Mucosa of descending colon (tissue), 3 donors: ENCODE results near the gene AMZ1. TPM values are rescaled to one million over a fixed set of nuclear protein-coding genes. Genes with fewer than 3 reads are reported as not detected.

ENCODE experiments used
- ATAC-seq: fragments of 200-7000 bp; cut with Tn5 transposase; one replicate; pipeline ENCODE4 v1.9.1; 2020; ENCODE audit warnings: mild to moderate bottlenecking, moderate library complexity
- DNase-seq, 3 donors: peaks; one replicate each; pipeline ENCODE4 v3.0.0-alpha.2; 2020
- H3K36me3 ChIP-seq: fragments of 200-600 bp; one replicate; pipeline ENCODE4 v1.8.0; 2021; ENCODE audit warnings: low read depth, mild to moderate bottlenecking
- H3K4me1 ChIP-seq: fragments of 200-600 bp; one replicate; pipeline ENCODE4 v1.8.0; 2021; ENCODE audit warnings: low read depth, mild to moderate bottlenecking
- H3K4me3 ChIP-seq: fragments of 200-600 bp; one replicate; pipeline ENCODE4 v1.8.0; 2021; ENCODE audit warnings: mild to moderate bottlenecking
- H3K9me3 ChIP-seq: fragments of 200-600 bp; one replicate; pipeline ENCODE4 v1.8.0; 2021; ENCODE audit warnings: mild to moderate bottlenecking
- intact Hi-C, 2 donors: fragments of 100-400 bp; cut with DNase I in 1 of 2; cut with micrococcal nuclease in 1 of 2; formaldehyde crosslinking; loops; one replicate each; pipeline versions ENCODE4 v1.11.0 to v1.11.1; 2022; cut with DNase I, micrococcal nuclease
- total RNA-seq, 3 donors: library from RNA; stranded (reverse); fragmentation: NEBNext Ultra II Directional in 2 of 3; extraction: Animal tissue kit (Norgen Biotek cat#: 25700) in 2 of 3; gene quantifications; one replicate each; pipeline versions ENCODE4 v1.2.1 to v1.2.4, GENCODE V29; 2021 to 2023
- TF ChIP-seq, protein P1 (sequence below): fragments of 200-600 bp; IDR thresholded peaks from one replicate; pipeline ENCODE4 v1.8.0; 2022; ENCODE audit warnings: antibody characterized with exemption, mild to moderate bottlenecking
- donor health status: DM: no; HTN: no; CAD: no; lungs with moderate emphysema.
- donor health status: DM: no; HTN: no; CAD: no.
- donor health status: DM: no; HTN: yes; CAD: no.

Gene AMZ1
- total RNA-seq, 3 donors from 2014 or later, result 0.61 to 1.3 TPM; not detected in 1

DNA sequence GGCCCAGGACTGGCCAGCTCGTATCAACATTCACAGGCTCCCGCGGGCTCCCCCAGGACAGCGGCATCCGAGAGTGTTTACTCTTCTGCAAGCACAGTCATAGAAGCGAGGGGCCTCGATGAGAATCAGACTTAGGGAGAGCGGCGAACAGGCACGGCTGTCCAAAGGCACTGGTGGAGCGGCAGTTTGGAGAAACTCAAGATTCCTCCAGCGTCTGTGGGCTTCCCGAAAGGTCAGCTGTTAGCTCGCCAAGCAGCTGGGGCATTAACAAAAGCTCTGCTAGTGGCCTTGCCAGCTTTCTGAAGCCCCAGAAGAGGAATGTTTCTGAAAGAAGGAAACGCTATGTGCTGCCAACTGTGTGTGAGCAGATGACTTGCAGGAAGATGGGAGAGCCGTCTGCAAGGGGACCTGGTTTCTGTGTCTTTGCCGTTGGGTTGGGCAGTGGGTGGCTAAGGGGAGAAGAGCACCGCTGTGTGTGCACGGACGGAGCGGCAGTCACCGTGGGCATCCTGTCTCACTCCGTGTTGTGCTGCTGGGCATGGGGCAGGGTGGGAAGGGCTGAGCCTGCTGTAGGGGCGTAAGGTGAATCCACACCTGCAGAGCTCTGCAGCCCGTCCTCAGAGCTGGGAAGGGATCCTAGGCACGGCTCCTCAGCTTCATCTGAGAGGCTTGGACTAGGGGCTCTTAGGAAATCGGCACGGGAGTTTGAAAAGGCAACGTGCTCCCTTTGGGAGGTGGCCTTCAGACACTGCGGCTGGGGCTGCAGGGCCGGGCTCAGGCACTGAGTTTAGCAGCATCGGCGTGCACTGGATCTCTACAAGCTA is 42.1 kb downstream of the AMZ1 start:
- Histone ChIP-seq H3K36me3 (no peaks in the 10 kb centered on the region), H3K4me3 (no peak overlapping the region), H3K4me1 (peaks cover 12% of the 10 kb centered on the region), H3K9me3 (no peaks in the 10 kb centered on the region)
- TF ChIP-seq, protein P1, sequence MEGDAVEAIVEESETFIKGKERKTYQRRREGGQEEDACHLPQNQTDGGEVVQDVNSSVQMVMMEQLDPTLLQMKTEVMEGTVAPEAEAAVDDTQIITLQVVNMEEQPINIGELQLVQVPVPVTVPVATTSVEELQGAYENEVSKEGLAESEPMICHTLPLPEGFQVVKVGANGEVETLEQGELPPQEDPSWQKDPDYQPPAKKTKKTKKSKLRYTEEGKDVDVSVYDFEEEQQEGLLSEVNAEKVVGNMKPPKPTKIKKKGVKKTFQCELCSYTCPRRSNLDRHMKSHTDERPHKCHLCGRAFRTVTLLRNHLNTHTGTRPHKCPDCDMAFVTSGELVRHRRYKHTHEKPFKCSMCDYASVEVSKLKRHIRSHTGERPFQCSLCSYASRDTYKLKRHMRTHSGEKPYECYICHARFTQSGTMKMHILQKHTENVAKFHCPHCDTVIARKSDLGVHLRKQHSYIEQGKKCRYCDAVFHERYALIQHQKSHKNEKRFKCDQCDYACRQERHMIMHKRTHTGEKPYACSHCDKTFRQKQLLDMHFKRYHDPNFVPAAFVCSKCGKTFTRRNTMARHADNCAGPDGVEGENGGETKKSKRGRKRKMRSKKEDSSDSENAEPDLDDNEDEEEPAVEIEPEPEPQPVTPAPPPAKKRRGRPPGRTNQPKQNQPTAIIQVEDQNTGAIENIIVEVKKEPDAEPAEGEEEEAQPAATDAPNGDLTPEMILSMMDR, result no peak
- peak in 1 of 3 donors; percentile 47 for DNase-seq
- intact Hi-C loops, result no loop called here
- ATAC-seq, result peak; percentile 25

DNA sequence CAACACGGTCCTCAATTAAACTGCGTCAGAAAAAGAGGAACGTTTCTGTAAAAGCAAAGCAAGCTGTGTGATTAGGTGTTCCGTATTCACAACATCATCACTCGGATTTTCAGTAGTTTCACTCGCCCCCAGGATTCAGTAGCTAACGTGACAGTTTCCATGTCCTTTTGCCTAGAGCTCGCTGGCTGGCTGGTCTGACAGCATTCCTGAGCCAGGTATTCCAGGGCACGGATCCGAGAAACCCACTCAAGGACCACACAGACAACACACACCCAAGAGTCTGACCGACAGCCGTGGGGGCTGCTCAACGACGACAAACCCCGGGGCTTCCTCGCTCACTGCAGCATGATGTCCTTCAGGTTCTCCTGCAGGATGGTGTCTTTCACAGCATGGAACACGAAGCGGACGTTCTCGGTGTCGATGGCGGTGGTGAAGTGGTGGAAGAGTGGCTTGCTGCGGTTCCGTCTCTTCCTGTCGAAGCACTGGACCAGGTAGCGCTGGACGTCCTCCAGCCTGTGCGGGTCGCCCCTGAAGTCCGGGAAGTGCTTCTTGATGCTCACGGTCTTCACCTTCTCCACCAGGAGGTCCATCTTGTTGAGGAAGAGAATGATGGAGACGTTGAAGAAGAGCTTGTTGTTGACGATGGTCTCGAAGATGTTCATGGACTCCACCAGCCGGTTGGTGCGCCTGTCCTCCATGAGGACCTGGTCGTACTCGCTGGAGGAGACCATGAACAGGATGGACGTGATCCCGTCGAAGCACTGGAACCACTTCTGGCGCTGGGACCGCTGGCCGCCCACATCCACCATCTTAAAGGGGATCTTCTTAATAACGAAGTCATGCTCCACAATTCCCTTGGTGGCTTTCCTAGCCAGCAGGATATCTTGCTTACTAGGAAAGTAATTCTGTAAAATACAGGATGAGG is 43.1 kb downstream of the AMZ1 start:
- TF ChIP-seq, protein P1, result no peak
- no peaks in the 10 kb centered on the region for H3K36me3 ChIP-seq
- DNase-seq, result peak in 1 of 3 donors; percentile 32
- no peak for ATAC-seq
- intact Hi-C loops, result no loop called here
- peaks cover 12% of the 10 kb centered on the region for H3K4me1 ChIP-seq
- no peak overlapping the region for H3K4me3 ChIP-seq
- no peaks in the 10 kb centered on the region for H3K9me3 ChIP-seq

- intact Hi-C loops, result no loop called here
- Histone ChIP-seq H3K9me3 (no peaks in the 10 kb centered on the region), H3K4me1 (peaks cover 12% of the 10 kb centered on the region), H3K4me3 (no peak overlapping the region), H3K36me3 (no peaks in the 10 kb centered on the region)
- peak in 1 of 3 donors; percentile 8 for DNase-seq
- TF ChIP-seq, protein P1, result no peak
- no peak for ATAC-seq
Observed at GRCh38 chr7:2732388-2732787, 44.4 kb downstream of the AMZ1 start.

DNA sequence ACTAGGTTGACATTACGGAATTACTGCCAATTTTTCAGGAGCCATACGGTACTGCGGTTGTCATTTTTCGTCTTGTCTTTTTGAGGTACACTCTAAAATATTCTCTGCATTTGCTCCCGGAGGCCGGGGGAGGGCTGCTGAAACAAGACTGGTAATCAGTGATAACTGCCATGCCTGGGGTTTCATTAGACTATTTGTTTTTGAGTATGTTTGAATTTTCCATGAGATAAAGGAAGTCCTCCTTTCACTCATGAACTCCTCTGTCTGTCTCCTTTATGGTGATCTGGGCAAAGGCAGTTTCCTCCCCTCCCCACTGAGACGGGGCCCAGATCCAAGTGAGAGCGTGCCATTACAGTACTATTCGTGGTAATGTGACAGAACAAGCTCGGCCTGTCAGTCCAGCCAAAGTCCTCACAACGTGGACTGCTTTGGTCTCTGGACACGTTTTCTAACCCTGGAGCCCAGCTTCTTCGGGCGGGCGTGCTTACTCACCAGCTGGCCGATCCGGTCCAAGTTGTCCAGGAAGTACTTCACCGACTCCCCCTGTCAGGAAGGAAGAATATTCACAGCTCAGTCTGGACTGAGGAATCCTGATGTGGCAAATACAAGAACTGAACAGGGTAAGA is 45.1 kb downstream of the AMZ1 start:
- H3K4me3 ChIP-seq, result no peak overlapping the region
- intact Hi-C loops, result no loop called here
- DNase-seq (peak in 2 of 3 donors; percentile 41 to 56), ATAC-seq (peak; percentile 46)
- TF ChIP-seq, protein P1, result no peak
- H3K9me3 ChIP-seq, result no peaks in the 10 kb centered on the region
- H3K4me1 ChIP-seq, result peaks cover 12% of the 10 kb centered on the region
- H3K36me3 ChIP-seq, result no peaks in the 10 kb centered on the region

DNA sequence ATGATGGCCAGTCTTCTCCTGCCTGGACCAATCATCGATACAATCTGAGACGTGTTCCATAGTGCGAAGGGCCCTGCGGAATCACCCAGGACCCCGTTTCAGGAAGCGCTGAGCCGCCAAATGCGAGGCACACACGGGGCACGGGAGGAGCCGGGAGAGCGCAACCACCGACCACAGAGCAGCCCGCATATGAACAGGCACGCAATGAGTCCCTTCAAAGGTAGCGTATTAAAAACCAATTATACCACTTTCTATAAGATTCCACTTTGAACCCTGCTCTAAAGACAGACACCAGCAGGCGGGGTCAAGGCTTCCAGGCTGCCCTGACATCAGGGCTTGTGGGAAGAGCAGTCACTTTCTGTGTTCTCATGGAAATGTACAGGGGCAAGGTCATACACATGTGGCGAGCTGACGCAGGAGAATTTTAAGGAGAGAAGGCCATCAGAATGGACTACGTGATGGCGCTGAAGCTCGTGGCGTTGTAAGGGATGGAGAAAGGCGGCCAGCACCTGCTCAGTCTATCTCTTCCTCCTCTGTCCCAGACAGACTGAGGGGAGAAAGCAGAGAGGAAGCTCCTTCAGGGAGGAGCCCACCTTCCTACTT is 46.2 kb downstream of the AMZ1 start:
- peak in 1 of 3 donors; percentile 34 for DNase-seq
- no peaks in the 10 kb centered on the region for H3K36me3 ChIP-seq
- TF ChIP-seq, protein P1, result no peak

More for the DNA sequence above, 46.2 kb downstream of the AMZ1 start:
- Histone ChIP-seq H3K4me1 (peaks cover 12% of the 10 kb centered on the region), H3K4me3 (no peak overlapping the region), H3K9me3 (no peaks in the 10 kb centered on the region)
- no peak for ATAC-seq
- intact Hi-C loops, result no loop called here
